MM.1S (cell line): ENCODE results near the gene GPR148.
"Not testable (repeated sequence)": the region's sequence is repeated elsewhere in the genome, so short reads cannot be mapped to it uniquely, and the experiment has no call there.

ENCODE experiments used
- DNase-seq: peaks from one replicate; pipeline ENCODE4 v3.0.0-alpha.2; 2015
- H2AFZ ChIP-seq: fragments of 300-600 bp; sonication (generic); 2 replicates; pipeline ENCODE4 v1.6.0; 2016; ENCODE audit warnings: antibody characterized with exemption, low read length
- H3F3A ChIP-seq: fragments of 300-600 bp; sonication (generic); 2 replicates; pipeline ENCODE4 v1.6.1; 2016; ENCODE audit warnings: mild to moderate bottlenecking, antibody characterized with exemption, low read length, moderate library complexity, mixed read lengths; ENCODE audit not compliant: insufficient read depth
- H3K27ac ChIP-seq: fragments of 300-600 bp; sonication (generic); 2 replicates; pipeline ENCODE4 v1.5.1; 2016; ENCODE audit warnings: mild to moderate bottlenecking, low read length
- H3K27me3 ChIP-seq: fragments of 300-600 bp; sonication (generic); replicated peaks from 2 replicates; pipeline ENCODE4 v1.6.0; 2016; ENCODE audit warnings: low read length; ENCODE audit not compliant: insufficient read depth
- H3K36me3 ChIP-seq: fragments of 300-600 bp; sonication (generic); replicated peaks from 2 replicates; pipeline ENCODE4 v1.6.1; 2016; ENCODE audit warnings: mild to moderate bottlenecking, low read length, mixed read lengths; ENCODE audit not compliant: insufficient read depth
- H3K4me1 ChIP-seq: fragments of 300-600 bp; sonication (generic); 2 replicates; pipeline ENCODE4 v1.6.1; 2016; ENCODE audit warnings: low read length, mixed read lengths
- H3K4me2 ChIP-seq: fragments of 300-600 bp; sonication (generic); 2 replicates; pipeline ENCODE4 v1.6.0; 2016; ENCODE audit warnings: low read depth, low read length
- H3K4me3 ChIP-seq: fragments of 300-600 bp; sonication (generic); 2 replicates; pipeline ENCODE4 v1.5.1; 2016; ENCODE audit warnings: low read length, mixed read lengths
- H3K79me2 ChIP-seq: fragments of 300-600 bp; sonication (generic); 2 replicates; pipeline ENCODE4 v1.6.1; 2016; ENCODE audit warnings: mixed run types, low read length, mixed read lengths
- H3K9ac ChIP-seq: fragments of 300-600 bp; sonication (generic); 2 replicates; pipeline ENCODE4 v1.6.1; 2016; ENCODE audit warnings: low read length, mixed read lengths
- H3K9me2 ChIP-seq: fragments of 300-600 bp; sonication (generic); replicated peaks from 2 replicates; pipeline ENCODE4 v1.6.1; 2016; ENCODE audit warnings: mild to moderate bottlenecking, low read length, mixed read lengths; ENCODE audit not compliant: insufficient read depth
- H3K9me3 ChIP-seq: fragments of 300-600 bp; sonication (generic); replicated peaks from 2 replicates; pipeline ENCODE4 v1.6.1; 2016; ENCODE audit warnings: mild to moderate bottlenecking, low read length, mixed read lengths; ENCODE audit not compliant: insufficient read depth
- H4K20me1 ChIP-seq: fragments of 300-600 bp; sonication (generic); 2 replicates; pipeline ENCODE4 v1.6.1; 2016; ENCODE audit warnings: mild to moderate bottlenecking, low read length, moderate library complexity, mixed read lengths; ENCODE audit not compliant: insufficient read depth
- EZH2 ChIP-seq: fragments of 300-600 bp; sonication (generic); optimal IDR thresholded peaks from 2 replicates; pipeline ENCODE3; 2017; ENCODE audit warnings: low read depth, mild to moderate bottlenecking, antibody characterized with exemption, low read length, mixed read lengths
- EZH2phosphoT487 ChIP-seq: fragments of 300-600 bp; sonication (generic); IDR thresholded peaks from 2 replicates; pipeline ENCODE4 v1.6.1; 2018; ENCODE audit warnings: antibody characterized with exemption, low read length
- TF ChIP-seq, protein P1 (sequence below): fragments of 300-600 bp; sonication (generic); IDR thresholded peaks from 2 replicates; pipeline ENCODE4 v1.5.1; 2016; ENCODE audit warnings: antibody characterized with exemption, low read length, mixed read lengths

The GPR148 gene

DNA sequence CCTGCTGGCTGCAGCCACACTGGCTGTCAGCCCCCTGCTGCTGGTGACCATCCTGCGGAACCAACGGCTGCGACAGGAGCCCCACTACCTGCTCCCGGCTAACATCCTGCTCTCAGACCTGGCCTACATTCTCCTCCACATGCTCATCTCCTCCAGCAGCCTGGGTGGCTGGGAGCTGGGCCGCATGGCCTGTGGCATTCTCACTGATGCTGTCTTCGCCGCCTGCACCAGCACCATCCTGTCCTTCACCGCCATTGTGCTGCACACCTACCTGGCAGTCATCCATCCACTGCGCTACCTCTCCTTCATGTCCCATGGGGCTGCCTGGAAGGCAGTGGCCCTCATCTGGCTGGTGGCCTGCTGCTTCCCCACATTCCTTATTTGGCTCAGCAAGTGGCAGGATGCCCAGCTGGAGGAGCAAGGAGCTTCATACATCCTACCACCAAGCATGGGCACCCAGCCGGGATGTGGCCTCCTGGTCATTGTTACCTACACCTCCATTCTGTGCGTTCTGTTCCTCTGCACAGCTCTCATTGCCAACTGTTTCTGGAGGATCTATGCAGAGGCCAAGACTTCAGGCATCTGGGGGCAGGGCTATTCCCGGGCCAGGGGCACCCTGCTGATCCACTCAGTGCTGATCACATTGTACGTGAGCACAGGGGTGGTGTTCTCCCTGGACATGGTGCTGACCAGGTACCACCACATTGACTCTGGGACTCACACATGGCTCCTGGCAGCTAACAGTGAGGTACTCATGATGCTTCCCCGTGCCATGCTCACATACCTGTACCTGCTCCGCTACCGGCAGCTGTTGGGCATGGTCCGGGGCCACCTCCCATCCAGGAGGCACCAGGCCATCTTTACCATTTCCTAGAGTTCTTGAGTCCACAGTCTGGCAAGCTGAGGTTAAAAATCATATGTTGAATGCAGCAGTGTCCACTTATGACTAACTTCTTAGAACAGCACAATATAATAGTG, 741 bp downstream of the GPR148 start:
- Histone ChIP-seq H4K20me1 (no peaks in the 10 kb centered on the region), H3K27ac (no peak overlapping the region), H3K36me3 (no peaks in the 10 kb centered on the region), H3K9me3 (no peaks in the 10 kb centered on the region), H3K9ac (no peak overlapping the region), H3K9me2 (no peaks in the 10 kb centered on the region), H3K4me2 (no peak overlapping the region), H3F3A (peaks cover 3% of the 10 kb centered on the region), H3K4me3 (no peak overlapping the region), H3K27me3 (no peaks in the 10 kb centered on the region), H3K4me1 (peaks cover 5% of the 10 kb centered on the region; the same call in 1 of the 2 replicates), H2AFZ (no peak overlapping the region), H3K79me2 (no peaks in the 10 kb centered on the region)
- no peak for DNase-seq
- no peak for TF ChIP-seq EZH2phosphoT487
- TF ChIP-seq, protein P1, sequence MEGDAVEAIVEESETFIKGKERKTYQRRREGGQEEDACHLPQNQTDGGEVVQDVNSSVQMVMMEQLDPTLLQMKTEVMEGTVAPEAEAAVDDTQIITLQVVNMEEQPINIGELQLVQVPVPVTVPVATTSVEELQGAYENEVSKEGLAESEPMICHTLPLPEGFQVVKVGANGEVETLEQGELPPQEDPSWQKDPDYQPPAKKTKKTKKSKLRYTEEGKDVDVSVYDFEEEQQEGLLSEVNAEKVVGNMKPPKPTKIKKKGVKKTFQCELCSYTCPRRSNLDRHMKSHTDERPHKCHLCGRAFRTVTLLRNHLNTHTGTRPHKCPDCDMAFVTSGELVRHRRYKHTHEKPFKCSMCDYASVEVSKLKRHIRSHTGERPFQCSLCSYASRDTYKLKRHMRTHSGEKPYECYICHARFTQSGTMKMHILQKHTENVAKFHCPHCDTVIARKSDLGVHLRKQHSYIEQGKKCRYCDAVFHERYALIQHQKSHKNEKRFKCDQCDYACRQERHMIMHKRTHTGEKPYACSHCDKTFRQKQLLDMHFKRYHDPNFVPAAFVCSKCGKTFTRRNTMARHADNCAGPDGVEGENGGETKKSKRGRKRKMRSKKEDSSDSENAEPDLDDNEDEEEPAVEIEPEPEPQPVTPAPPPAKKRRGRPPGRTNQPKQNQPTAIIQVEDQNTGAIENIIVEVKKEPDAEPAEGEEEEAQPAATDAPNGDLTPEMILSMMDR: no peak
- TF ChIP-seq EZH2: no peak

DNA sequence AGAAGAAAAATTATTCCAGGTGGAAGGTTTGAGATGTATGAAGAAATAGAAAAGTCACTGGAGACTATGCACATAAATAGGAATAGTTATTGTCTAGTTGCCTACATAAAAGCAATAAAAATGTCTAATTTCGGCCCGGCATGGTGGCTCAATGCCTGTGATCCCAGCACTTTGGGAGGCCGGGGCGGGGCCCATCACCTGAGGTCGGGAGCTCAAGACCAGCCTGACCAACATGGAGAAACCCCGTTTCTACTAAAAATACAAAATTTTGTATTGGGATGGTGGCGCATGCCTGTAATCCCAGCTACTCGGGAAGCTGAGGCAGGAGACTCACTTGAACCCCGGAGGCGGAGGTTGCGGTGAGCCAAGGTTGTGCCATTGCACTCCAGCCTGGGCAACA, 3.4 kb downstream of the GPR148 start:
- not testable (repeated sequence) for H3K36me3 ChIP-seq, H3K9me3 ChIP-seq, H2AFZ ChIP-seq, H3F3A ChIP-seq, H4K20me1 ChIP-seq, H3K9ac ChIP-seq, H3K27me3 ChIP-seq, H3K79me2 ChIP-seq, DNase-seq, H3K4me3 ChIP-seq, H3K27ac ChIP-seq, H3K9me2 ChIP-seq, H3K4me2 ChIP-seq, H3K4me1 ChIP-seq

DNA sequence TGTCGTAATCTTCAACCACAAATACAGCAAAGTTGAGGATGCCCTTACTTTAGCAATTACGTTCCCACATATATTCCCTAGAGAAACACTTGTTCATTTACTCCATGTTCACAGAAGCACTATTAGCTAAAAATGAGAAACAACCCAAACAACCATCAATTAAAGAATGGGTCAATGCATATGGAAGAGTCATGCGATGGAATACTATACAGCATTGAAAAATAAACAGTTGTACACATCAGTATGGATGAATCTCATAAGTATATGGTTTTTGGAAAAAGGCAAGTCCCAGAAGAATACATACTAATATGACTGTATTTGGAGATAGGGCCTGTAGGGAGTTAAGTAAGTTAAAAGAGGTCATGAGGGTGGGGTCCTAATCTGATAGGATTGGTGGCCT, 6.3 kb downstream of the GPR148 start:
- Histone ChIP-seq H3K4me1 (no peaks in the 10 kb centered on the region), H3K9me3 (no peaks in the 10 kb centered on the region), H4K20me1 (no peaks in the 10 kb centered on the region), H3K36me3 (no peaks in the 10 kb centered on the region), H3K9me2 (no peaks in the 10 kb centered on the region), H3K27me3 (no peaks in the 10 kb centered on the region), H3F3A (no peaks in the 10 kb centered on the region), H3K79me2 (no peaks in the 10 kb centered on the region), H3K4me2 (no peak overlapping the region), H2AFZ (no peak overlapping the region), H3K27ac (no peak overlapping the region), H3K9ac (no peak overlapping the region), H3K4me3 (no peak overlapping the region)
- TF ChIP-seq, protein P1: no peak
- no peak for TF ChIP-seq EZH2phosphoT487
- TF ChIP-seq EZH2: no peak
- DNase-seq: no peak

DNA sequence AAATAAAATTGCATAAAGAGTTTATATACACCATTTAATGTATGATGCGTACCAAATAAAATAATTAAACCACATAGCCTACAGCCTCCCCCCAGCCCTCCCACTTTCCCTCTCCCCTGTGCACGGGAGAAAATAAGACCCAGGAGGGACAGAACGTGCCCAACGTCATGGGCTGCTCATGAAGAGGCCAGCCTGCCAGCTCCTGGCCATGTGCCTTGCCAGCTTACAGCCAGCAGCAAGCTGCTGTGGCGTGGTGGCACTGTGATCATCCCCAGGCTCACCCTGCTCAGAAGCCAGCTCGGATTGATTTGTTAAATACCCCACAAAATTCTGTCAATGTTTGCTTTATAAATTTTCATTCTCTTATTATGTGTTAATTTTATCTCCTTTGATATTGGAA, 7.6 kb downstream of the GPR148 start:
- Histone ChIP-seq H3K4me1 (no peaks in the 10 kb centered on the region), H3K27ac (no peak overlapping the region), H3K4me2 (no peak overlapping the region), H2AFZ (no peak overlapping the region), H3K36me3 (no peaks in the 10 kb centered on the region), H3K9me2 (no peaks in the 10 kb centered on the region), H3K9ac (no peak overlapping the region), H3K27me3 (no peaks in the 10 kb centered on the region), H4K20me1 (no peaks in the 10 kb centered on the region), H3F3A (no peaks in the 10 kb centered on the region), H3K9me3 (no peaks in the 10 kb centered on the region), H3K4me3 (no peak overlapping the region), H3K79me2 (no peaks in the 10 kb centered on the region)
- TF ChIP-seq, protein P1: no peak
- no peak for TF ChIP-seq EZH2
- no peak for TF ChIP-seq EZH2phosphoT487
- DNase-seq: no peak
